Left colon (tissue), 2 donors: ENCODE results near the gene QSOX2. TPM values are rescaled to one million over a fixed set of nuclear protein-coding genes. Genes with fewer than 3 reads are reported as not detected.
A peak's percentile ranks its signal among the peaks of the same experiment; 100 is the strongest.

Source experiments
- ATAC-seq: fragments of 200-7000 bp; cut with Tn5 transposase; one replicate; pipeline ENCODE4 v1.9.1; 2020; ENCODE audit warnings: mild to moderate bottlenecking, moderate library complexity
- DNase-seq, 2 donors: peaks; one replicate each; pipeline ENCODE4 v3.0.0-alpha.2; 2020
- intact Hi-C, 2 donors: fragments of 100-400 bp; cut with DNase I in 1 of 2; cut with micrococcal nuclease in 1 of 2; formaldehyde crosslinking; loops; one replicate each; pipeline versions ENCODE4 v1.11.2 to v1.14.0; 2022; cut with DNase I, micrococcal nuclease
- total RNA-seq, 2 donors: library from RNA; stranded (reverse); fragmentation: NEBNext Ultra II Directional; extraction: Animal tissue kit (Norgen Biotek cat#: 25700); gene quantifications; one replicate each; pipeline ENCODE4 v1.2.1, GENCODE V29; 2021
- donor health status: DM: no; HTN: no; CAD: no.
- donor health status: DM: yes; HTN: yes; CAD: no.

Gene QSOX2
- total RNA-seq, 2 donors from 2014 or later: 6.1 to 7.4 TPM

DNA sequence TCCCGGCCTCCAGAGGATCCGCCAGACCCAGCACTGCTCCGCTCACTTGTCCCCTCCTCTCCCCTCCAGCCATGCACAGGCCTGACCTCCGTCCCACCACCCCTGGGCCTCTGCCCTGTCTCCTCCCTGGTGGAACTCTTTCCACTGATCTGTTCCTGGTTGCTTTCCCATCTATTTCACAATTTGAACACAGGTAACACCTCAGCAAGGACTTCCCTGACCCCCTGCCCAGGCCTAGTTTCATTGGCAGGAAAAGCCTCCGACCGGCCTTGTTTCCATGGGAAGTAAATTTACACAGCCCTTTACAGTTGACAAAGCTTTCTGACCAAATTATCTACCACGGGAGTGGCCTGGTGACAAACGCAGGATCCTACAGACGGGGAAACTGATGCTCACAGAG, 14.8 kb downstream of the QSOX2 start:
- intact Hi-C loops: no loop called here
- ATAC-seq: no peak
- DNase-seq: no peak

DNA sequence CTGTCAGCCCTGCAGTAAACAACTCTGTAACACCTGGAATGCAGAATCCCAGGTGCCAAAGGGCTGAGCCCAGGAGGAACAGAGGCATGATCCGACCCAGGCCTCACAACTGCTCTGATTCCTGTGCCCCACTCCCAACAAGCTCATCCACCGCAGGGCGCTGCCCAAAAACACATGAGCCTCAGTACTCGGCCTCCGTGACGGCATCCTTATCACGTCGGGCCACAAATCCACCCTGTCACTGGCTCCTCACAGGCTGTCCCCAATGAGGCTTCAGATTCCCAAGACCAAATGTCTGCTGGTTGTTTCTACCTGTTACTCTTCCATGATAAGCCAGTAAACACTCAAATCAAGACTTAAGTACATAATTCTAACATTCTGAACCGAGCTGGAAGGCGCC, 15.2 kb downstream of the QSOX2 start:
- DNase-seq (no peak), ATAC-seq (no peak)
- intact Hi-C loops: no loop called here

DNA sequence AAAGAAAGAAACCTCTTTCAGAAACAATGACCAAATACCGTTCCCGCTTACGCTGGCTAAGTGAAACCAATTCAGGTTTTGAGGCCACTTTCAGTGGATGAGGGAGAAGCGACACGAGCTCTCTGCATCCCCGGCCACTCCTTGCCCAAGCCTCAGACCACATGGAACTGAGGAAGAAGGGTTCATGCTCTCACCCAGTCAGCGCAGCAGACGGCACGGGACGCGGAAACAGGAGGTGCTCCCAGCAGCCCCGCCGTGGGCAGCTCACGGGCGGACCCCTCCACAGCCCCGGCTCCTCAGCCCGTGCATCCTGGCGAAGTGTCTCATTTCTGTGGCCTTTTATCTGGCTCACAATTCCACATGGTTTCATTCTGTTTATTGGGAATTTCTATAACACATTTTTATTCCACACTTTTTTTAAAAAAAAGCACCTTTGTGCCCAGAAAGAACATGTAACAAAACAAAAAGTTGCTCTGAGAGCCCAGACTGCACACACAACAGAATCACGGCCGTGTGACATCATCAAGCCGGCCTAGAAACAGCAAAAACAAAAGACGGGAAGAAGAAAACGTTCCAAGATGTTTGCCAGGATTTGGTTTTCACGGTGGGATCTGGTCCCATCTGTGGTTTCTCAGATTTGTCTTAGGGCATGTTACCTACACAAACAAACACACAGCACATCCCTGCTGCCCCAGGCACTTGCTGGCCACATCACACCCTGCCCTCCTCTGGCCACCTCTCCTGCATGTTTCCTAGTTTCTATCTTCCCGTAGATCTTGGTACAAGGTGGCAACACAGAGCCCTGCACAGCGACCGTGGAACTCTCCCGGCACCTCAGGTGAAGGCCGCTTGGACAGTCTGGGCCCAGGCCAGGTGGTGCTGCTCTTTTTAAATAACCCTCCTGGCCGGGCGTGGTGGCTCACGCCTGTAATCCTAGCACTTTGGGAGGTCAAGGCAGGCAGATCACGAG, 16.2 kb downstream of the QSOX2 start:
- intact Hi-C loops: no loop called here
- no peak for DNase-seq
- no peak for ATAC-seq

DNA sequence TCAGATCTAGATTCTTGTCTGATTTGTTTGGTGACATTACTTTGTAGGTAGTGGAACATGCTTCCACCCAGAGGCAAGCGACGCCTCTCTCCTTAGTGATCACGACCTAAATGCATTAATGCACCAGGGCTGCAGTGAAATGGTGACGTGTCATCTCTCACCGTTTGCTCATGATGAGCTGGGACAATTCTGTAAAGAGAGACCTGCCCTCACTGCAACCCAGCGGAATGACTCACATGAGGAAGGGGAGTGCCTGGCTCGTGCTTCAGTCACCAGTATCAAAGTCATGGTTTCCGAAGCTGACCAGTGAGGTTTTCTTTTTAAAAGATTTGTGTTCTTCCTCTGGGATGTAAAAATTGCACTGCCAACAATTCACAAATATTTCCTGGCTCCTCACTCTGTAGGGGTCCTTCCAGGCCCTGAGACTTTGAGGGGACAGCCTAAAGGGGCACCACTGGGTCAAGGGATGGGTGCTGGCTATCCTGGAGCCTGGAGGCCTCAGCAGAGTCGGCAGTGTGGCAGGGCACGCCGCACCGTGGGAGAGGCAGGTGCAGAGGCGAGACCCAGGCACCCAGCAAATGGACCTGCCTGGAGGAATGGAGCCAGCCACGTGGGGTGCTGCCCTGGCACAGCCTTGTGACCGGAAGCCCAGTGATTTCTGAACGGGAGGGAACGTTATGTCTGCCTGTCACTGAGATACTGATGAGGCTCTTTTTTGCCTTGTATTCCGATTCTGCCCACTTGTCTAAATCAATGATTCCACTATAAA, 17.3 kb downstream of the QSOX2 start:
- ATAC-seq (no peak), DNase-seq (no peak)
- intact Hi-C loops: no loop called here

DNA sequence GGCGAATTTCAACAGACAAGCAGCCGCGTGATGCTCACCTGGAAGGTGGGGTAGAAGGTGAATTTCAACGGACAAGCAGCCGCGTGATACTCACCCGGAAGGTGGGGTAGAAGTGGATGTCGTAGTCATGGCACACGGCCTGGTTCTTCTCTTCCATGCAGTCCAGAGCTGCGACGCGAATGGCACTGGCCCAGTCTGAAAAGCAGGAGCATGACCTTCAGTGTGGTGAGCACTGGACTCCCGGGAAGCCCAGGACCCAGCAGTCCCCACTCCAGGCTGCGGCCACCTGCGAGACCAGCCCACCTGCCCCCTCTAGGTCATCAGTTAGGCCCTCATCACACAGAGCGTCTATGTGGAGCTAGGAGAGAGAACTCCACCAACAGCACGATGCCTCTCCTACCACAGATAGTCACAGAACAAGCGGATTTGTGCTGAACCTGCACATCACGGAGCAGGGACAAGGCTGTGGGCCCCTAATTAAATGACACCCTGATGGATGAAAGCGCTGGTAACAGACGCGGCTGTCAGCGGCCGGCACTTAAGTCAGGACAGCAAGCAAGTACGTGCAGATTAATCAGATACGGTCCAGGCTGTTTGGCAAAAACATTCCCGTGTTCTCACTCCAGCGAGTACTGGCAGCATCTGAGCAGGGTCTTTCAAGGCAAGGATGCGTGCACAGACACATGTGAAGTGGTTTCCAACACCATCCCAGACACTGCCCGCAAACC, 18.8 kb downstream of the QSOX2 start:
- DNase-seq: no peak
- intact Hi-C loops: no loop called here
- ATAC-seq: no peak

DNA sequence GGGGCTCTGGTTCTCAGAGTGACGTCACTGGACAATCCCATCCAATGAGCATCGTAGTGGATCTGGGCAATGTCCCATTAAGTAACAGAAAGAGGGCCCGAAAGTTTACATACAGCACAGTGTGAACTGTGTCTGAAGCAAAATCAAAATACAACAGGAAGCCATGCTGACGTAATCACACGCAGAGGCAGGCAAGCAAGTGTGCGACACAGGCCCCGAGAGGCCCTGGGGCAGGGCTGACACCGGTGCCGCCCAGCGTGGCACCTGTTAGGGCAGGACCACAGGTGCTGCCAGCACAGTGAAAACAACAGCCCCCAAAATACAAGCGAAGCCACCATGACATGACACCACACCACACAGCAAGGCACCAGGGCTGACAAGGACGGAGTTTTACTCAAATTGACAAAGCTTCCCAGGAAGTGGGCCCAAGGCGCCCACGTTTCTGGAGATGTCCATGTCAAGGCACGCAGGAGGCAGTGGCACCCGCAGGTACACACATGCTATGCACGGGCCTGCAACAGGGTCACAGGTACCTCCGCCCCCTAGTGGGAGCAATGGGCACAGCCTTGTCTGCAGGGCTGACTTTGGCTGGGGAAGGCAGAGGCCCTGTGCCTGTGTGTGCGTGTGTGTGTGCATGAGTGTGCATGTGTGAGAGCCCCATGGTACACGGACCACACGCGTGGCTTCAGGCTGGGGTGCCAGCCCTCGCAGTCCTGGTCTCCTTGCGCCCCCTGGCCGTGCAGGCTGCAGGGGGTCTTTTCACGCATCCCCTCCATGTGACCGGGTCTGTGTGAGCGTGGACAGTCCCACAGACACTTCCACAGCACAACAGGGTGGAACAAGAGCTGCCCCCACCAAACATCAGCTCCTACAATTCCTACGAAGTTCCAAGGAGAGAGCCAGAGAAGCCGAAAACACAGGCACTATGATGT, 19.6 kb downstream of the QSOX2 start:
- intact Hi-C loops: no loop called here
- ATAC-seq (peak; percentile 92), DNase-seq (peak; percentile 49 to 81)

DNA sequence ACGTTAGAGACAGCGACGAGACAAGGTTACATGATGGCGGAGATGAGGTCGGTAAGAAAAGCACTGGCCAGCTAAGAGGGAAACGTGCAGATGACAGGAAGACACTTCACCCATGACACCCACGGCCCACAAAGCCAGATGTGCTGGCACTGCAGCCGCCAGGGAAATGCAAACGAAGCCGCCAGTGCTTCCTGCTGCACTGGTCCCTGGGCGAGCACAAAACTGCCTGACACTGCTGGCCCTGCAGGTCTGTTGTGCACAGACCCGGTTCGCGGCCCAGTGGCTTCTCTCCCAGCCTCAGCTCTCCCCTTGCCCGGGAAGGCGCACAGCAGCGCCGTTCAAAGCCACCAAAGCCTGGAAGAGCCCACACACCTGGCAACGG, 20.3 kb downstream of the QSOX2 start:
- DNase-seq (peak in 1 of 2 donors; percentile 32), ATAC-seq (no peak)
- intact Hi-C loops: no loop called here

DNA sequence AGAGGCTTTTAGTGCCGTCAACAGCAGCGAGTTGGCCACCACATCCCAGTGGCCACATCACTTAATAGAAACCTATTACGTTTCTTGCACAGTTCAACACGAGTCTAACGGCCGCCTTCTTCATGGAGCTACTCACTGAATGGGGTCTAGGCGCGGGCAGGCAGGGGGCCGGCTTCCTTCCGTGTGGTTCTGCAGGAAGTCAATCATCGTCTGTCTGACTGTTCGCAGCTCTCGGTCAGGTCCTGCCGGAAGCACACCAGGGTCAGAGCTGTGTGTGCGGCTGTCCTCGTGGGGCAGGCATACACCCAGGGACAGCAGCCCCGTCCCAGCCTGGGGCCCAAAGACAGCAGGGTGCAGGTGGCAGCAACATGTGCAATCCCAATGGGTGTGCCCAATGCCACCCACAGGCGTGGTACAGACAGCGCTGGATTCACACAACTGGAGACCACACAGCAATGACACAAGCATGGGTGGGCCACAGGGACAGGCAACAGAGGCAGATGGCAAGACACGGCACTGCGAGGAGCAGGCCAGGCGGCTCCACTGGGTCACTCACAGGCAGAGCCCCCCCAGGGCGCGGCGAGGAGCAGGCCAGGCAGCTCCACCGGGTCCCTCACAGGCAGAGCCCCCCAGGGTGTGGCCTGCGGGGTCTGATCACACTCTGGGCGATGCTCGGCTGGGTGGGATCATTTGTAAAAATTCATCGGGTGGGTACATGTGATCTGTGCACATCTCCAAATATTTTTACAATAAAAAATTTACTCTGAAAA, 21.6 kb downstream of the QSOX2 start:
- ATAC-seq (no peak), DNase-seq (no peak)
- intact Hi-C loops: no loop called here

DNA sequence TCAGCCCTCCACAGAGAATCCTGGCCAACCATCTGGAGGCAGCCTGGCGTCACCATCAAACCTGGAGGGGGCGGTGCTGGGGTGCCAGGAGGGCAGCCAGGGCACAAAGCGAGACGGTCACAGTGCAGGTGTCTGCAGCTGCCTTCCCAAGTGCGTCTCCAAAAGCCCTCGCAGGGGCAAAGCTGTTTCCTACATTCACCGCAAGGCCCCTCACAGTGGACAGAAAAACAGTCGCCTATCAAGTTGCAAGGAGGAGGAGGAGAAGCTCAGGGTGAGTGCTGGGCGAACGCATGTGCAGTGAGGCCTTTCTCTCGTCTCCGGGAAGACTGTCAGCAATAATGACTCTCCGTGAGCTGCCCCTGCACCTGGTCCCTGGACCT, 22.7 kb downstream of the QSOX2 start:
- ATAC-seq: no peak
- DNase-seq: no peak
- intact Hi-C loops: no loop called here

DNA sequence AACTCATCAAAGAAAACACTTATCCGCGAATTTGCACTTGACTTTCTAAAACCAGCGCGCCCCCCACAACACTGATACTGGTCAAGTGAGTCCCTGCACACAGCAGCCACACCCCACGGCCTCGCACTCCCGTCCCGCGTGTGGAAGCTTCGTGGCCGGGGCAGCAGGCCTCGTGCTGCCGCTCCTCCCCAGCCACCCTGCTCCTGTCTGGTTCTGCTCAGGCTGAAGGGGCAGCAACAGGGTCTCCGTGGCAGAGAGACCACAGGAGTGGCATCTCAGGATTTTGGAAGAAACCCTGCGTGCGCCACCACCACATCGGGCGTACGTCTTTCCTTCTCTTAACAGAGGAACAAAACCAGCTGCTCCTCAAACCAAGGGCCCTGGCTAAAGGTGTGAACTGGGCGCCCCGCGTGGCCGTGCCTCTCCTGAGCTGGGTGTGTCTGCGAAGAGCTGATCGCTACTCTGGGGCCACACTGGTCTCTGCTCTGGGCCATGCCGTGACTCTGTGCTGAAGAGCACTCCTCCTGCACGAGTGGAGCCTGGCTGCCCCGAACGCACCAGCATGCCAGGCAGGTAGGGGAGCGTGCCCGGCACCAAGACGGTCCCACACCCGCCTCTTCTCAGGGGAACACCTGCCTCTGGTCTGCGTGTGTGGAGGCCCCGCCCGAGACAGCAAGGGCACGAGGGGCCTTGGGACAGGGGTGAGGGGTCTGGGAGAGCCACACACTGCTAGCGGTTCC, 23.3 kb downstream of the QSOX2 start:
- DNase-seq (no peak), ATAC-seq (no peak)
- intact Hi-C loops: no loop called here

DNA sequence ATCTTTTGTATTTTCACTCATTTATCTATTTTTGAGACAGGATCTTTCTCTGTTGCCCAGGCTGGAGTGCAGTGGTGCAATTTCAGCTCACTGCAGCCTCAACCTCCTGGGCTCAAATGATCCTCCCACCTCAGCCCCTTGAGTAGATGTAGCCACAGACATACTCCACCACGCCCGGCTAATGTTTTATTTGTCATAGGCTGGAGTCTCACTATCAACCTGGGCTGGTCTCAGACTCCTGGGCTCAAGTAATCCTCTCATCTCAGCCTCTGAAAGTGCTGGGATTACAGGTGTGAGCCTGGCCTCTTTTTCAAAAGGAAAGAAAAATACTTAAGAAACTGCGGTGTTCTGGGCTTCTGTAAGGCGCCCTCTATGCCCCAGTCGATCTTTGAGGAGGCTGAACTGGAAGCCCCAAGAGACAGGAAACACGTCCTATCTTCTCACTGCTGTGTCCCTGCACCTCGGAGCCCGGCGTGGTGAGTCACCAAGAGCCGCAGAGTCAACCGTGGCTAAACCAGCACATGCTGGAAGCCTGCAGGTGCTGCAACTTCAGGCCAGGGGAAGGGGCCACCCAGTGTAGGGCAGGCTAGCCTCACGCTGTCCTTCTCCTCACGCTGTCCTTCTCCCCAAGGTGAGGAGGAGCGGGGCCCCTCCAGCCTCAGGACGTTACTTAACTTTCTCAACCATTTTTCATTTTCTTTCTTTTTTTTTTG, 25.4 kb downstream of the QSOX2 start:
- intact Hi-C loops: no loop called here
- no peak for ATAC-seq
- DNase-seq: no peak

DNA sequence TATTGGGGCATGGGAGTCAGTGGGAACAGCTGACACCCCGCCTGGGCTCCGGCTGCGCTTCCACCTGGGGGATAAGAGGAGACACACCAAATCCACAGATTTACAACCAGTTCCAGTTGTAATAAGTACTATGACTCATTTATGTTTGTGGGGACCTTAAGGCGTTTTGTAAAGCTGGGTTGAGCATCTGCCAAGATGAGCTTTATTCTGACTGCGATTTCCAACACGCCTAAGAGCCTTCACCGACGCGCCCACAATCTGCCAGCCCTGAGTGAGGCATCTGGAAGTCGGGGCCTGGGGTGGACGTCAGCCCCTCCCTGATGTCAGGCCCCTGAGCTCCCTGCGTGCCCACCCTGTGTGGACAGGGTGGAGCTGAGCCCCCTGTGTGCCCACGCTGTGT, 26.3 kb downstream of the QSOX2 start:
- intact Hi-C loops: no loop called here
- ATAC-seq (no peak), DNase-seq (no peak)

DNA sequence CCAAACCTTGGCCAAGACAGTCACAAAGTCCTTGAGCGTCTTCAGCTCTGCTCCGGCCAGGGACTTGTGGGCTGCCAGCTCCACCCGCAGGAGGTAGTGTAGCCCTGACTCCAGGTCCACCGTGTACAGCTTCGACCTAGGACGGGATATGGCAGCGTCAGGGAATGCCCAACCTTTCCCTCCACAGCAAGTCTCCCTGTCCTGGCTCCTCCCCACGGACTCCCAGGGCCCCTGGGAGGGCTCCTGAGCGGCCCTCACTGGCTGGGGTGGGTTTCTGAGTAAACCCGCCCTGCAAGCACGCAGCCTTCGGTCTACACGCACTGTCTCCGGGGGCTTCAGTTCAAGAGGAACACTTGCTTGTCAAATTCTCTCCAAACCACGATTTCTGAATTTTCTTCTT, 26.9 kb downstream of the QSOX2 start:
- no peak for ATAC-seq
- no peak for DNase-seq
- intact Hi-C loops: no loop called here

DNA sequence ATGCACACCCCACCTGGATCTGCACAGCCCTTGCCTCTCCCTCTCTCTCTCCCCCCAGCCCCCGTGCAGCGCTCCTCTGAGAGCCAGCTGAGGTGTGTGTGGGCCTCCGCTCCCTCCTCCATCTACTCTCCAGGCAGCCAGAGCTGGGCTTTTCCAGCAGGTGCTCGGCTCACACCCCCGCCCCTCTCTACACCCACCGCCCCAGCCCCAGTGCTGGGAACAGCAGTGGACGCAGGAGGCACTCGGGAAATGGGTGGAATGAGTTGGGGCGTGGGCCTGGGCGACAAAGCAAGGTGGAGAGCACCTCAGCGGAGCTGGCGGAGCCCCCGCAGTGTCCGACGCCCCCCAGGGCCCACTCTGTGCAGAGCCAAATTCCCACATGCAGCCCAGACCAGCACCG, 27.3 kb downstream of the QSOX2 start:
- no peak for ATAC-seq
- no peak for DNase-seq
- intact Hi-C loops: no loop called here

DNA sequence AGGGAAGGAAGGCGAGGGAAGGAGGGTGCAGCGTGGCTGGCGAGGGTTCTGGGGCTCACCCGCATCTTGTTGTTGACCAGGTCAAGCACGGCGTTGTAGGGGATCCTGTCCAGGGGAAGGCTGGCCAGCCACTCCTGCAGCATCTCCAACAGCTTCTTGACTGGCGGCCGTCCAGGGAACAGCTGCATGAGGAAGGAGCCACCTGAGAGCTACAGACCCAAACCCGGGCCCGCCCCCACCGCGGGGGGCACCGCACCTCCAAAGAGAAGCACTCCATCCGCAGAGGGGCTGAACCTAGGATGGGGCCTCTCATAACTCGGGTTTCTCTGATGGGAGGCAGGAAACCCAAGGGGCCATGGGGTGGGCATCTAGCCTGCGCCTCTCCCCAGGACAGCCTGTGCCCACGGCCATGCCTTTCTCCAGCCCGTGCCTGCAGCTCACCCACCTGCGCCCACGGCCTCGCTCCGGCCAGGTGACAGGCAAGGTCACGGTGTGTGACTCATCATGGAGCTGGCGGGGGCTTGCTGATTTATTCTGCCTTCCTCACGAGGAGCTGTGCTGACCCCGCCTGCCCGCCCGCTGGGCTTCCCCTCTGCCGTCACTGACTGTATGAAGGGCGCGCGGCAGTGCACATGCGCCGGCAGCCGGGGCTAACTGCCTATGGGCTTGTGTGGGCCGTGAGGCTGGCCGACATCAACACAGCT, 28.9 kb downstream of the QSOX2 start:
- intact Hi-C loops: no loop called here
- no peak for ATAC-seq

DNA sequence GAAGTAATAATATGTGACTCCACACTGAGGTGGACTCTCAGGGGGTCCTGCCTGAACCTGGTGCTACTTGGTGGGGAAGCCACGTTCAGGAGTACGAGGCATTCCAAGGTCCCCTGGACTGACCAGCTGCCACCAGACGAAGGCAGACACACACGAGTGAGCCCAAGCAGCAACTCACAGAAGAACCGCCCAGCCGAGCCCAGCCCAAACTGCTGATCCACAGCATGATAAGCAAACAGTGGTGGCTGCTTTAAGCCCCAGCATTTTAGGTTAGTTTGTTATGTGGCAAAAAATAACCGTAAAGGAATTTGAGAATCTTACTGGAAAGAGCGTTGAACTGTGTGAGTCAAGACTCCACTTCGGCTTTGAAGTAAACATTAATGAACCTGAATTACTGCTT, 31.9 kb downstream of the QSOX2 start:
- intact Hi-C loops: no loop called here
- DNase-seq (no peak), ATAC-seq (no peak)

More for the DNA sequence above, 28.9 kb downstream of the QSOX2 start:
- no peak for DNase-seq
